Psoas muscle (tissue), 8 donors: ENCODE results near the gene CDON. TPM values are rescaled to one million over a fixed set of nuclear protein-coding genes. Genes with fewer than 3 reads are reported as not detected.

Experiments used
- ATAC-seq, 4 donors: fragments of 200-7000 bp; cut with Tn5 transposase; one replicate each; pipeline ENCODE4 v1.9.1; 2020; ENCODE audit warnings: moderate library complexity in 3 of 4, mild to moderate bottlenecking in 2 of 4
- DNase-seq, 2 donors: peaks; one replicate each; pipeline ENCODE4 v3.0.0-alpha.2; 2020
- H3K27ac ChIP-seq: fragments of 200-600 bp; one replicate; pipeline ENCODE4 v1.8.0; 2022
- H3K27me3 ChIP-seq, 3 donors: fragments of 200-600 bp in 1 of 3; one replicate each; pipeline versions ENCODE4 v1.6.1 to v1.8.0; 2013 to 2022; ENCODE audit warnings: low read length in 2 of 3, mild to moderate bottlenecking in 2 of 3, moderate library complexity in 1 of 3; ENCODE audit not compliant: insufficient read depth in 3 of 3
- H3K36me3 ChIP-seq, 2 donors: fragments of 200-600 bp in 1 of 2; one replicate each; pipeline versions ENCODE4 v1.6.1 to v1.8.0; 2013 to 2022; ENCODE audit warnings: low read depth in 1 of 2, mild to moderate bottlenecking in 1 of 2, moderate library complexity in 1 of 2; ENCODE audit not compliant: insufficient read depth in 1 of 2
- H3K4me1 ChIP-seq: fragments of 200-600 bp; one replicate; pipeline ENCODE4 v1.8.0; 2022
- H3K4me3 ChIP-seq: fragments of 200-600 bp; one replicate; pipeline ENCODE4 v1.8.0; 2022; ENCODE audit warnings: mild to moderate bottlenecking
- H3K9me3 ChIP-seq: fragments of 200-600 bp; one replicate; pipeline ENCODE4 v1.8.0; 2022
- CTCF ChIP-seq: fragments of 200-600 bp; IDR thresholded peaks from one replicate; pipeline ENCODE4 v1.8.0; 2022; ENCODE audit warnings: antibody characterized with exemption
- WGBS, 3 donors: extraction: QIAGEN DNeasy Blood & Tissue Kit; methylation state at CpG; one replicate each; pipeline versions ENCODE4 v1.1.6 to v1.1.7; 2013; 5-methylcytosine and 5-hydroxymethylcytosine counted together
- intact Hi-C, 2 donors: fragments of 100-400 bp; cut with DNase I; formaldehyde crosslinking; loops; one replicate each; pipeline versions ENCODE4 v1.11.0 to v1.14.2; 2022
- polyA plus RNA-seq, 3 donors: library from polyadenylated mRNA; stranded (reverse); fragments of 200-250 nt; gene quantifications; one replicate each; pipeline ENCODE4 v1.2.3, GENCODE V29; 2013
- total RNA-seq, 4 donors: library from RNA; stranded (reverse); fragmentation: NEBNext Ultra II Directional in 2 of 4; extraction: Animal tissue kit (Norgen Biotek cat#: 25700) in 2 of 4; gene quantifications; one replicate each; pipeline versions ENCODE4 v1.2.1 to v1.2.4, GENCODE V29; 2021 to 2023
- donor health status: healthy with polysubstance abuse.
- donor health status: DM: no; HTN: no; CAD: no; lungs with moderate emphysema.
- donor health status: Bipolar disorder and iron deficiency.
- donor health status: healthy.
- donor health status: DM: yes; HTN: yes; CAD: no.
- donor health status: DM: no; HTN: no; CAD: no.
- donor health status: DM: no; HTN: no; CAD: no.
- donor health status: DM: yes; HTN: yes; CAD: no.

CDON gene
- total and polyA plus RNA-seq, 7 donors: 0.63 to 5.6 (median 1.3) TPM

GRCh38 chr11:125925247-125925740 is 137.4 kb downstream of the CDON start:
- H3K4me1 ChIP-seq: no peaks in the 10 kb centered on the region
- H3K36me3 ChIP-seq: no peaks in the 10 kb centered on the region
- no peak overlapping the region for H3K4me3 ChIP-seq
- ATAC-seq (no peak), DNase-seq (no peak)
- H3K9me3 ChIP-seq: no peaks in the 10 kb centered on the region
- no peak overlapping the region for H3K27ac ChIP-seq
- no peak for TF ChIP-seq CTCF
- WGBS, 3 donors: 63 to 71% (median 66%) methylated on average over 6 of the region's 6 CpGs
- intact Hi-C loops: loop anchor here in 1 of 2 donors (10.0 kb wide), 1 partner anchor 340 kb away; the partner anchor contains the start of genes FOXRED1 and SRPRA
- no peaks in the 10 kb centered on the region for H3K27me3 ChIP-seq

DNA sequence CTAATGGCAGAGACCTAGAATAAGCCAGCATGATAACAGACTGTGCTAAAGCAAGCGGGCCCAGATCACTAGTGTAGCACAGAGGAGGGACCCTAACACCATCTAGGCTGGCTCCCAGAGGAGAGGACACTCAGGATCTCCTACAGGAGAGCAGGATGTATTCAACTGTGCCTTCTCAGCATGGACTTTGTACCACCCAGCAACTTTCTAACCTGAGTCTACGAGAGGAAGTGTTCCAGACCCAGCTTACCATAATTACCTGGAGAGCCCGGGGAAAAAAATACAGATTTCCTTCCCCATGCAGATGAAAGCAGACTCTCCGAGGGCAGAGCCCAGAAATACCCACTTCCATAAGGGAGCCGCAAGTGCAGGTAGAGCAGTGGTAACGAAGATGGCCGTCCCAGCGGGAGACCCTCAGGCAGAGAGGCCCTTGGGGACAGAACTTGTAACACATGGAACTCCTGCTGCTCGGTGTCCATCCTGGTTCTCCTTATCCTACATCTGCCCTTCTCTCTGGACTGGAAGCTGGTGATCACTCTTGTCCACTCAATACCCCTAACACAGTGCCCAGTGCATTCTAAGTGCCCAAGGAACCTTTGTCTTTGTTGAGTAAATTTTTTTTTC is 138.2 kb downstream of the CDON start:
- no peak overlapping the region for H3K4me3 ChIP-seq
- H3K9me3 ChIP-seq: no peaks in the 10 kb centered on the region
- H3K27me3 ChIP-seq: no peaks in the 10 kb centered on the region
- 89 to 93% (median 92%) methylated on average over 9 of the region's 9 CpGs for WGBS, 3 donors
- DNase-seq (no peak), ATAC-seq (no peak)
- no peaks in the 10 kb centered on the region for H3K4me1 ChIP-seq
- TF ChIP-seq CTCF: no peak
- intact Hi-C loops: loop anchor here in 1 of 2 donors (10.0 kb wide), 1 partner anchor 340 kb away; the partner anchor contains the start of genes FOXRED1 and SRPRA
- H3K36me3 ChIP-seq: no peaks in the 10 kb centered on the region
- no peak overlapping the region for H3K27ac ChIP-seq

DNA sequence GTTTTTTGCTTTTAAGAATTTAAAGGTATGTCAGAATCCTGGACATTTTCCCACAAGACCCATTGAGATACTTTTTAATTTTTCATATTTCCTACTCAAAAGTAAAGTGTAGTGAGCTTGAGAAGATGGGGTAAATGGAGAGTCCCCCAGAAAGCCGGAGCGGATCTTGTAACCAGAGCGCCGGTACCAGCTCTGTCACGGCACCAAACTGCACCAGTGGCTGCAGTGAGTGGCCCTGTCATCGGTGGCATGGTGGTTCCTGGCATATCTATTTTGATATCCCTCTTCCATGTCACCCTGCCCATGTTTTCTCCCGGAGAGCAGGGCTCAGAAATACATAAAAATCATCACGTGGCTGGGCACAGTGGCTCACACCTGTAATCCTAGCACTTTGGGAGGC is 139.0 kb downstream of the CDON start:
- H3K27me3 ChIP-seq: no peaks in the 10 kb centered on the region
- TF ChIP-seq CTCF: no peak
- no peaks in the 10 kb centered on the region for H3K36me3 ChIP-seq
- no peaks in the 10 kb centered on the region for H3K9me3 ChIP-seq
- DNase-seq (no peak), ATAC-seq (no peak)
- no peak overlapping the region for H3K27ac ChIP-seq
- 90 to 97% (median 93%) methylated on average over 8 of the region's 8 CpGs for WGBS, 3 donors
- no peaks in the 10 kb centered on the region for H3K4me1 ChIP-seq
- intact Hi-C loops: loop anchor here (1.0 to 10.0 kb wide), 3 partner anchors 271 to 341 kb away; partner anchors contain the start of genes FOXRED1 (in 1 of the 2) and SRPRA (in 1 of the 2)
- H3K4me3 ChIP-seq: no peak overlapping the region

DNA sequence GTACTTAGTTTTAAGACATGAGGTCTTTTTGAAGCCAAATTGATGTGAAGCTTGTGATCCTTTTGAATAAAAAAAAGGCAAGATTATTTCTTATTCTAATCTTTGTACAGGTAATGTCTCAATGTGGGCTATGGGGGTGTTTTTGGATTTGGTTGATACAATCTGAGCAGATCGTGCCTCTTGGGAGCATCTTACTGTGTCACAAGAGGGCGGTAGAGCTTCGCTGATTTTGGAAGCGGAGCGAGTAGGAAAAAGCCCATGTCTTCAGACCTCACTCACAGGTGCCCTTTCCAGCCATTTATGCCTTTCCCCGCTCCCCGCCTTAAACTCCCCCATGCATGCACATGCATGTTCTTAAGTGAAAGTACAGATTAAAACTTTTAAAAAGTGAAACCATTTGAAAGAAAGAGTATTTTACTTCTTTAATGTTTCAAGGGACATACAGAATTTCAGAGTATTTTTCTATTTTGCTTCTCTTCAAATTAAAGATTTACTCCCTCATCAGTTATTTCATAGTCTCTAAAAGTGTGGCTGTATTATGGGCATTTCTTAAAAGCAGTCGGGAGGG is 139.6 kb downstream of the CDON start:
- peak; percentile 85 for TF ChIP-seq CTCF
- WGBS, 3 donors: 5 to 8% (median 7%) methylated on average over 8 of the region's 8 CpGs
- Histone ChIP-seq H3K36me3 (no peaks in the 10 kb centered on the region), H3K27ac (no peak overlapping the region), H3K9me3 (no peaks in the 10 kb centered on the region), H3K27me3 (no peaks in the 10 kb centered on the region), H3K4me1 (no peaks in the 10 kb centered on the region), H3K4me3 (no peak overlapping the region)
- peak; percentile 75 to 93 (median 85) for ATAC-seq
- peak in 1 of 2 donors; percentile 39 for DNase-seq
- intact Hi-C loops: loop anchor here (1.0 to 10.0 kb wide), 3 partner anchors 271 to 342 kb away; partner anchors contain the start of genes FOXRED1 (in 1 of the 2) and SRPRA (in 1 of the 2)
